HG02973 (cell line): ENCODE results near the gene GET3.
"Not testable (repeated sequence)": the region's sequence is repeated elsewhere in the genome, so short reads cannot be mapped to it uniquely, and the experiment has no call there.

Experiments
- ATAC-seq: cut with Tn5 transposase; IDR thresholded peaks from one replicate; pipeline ENCODE4 v1.9.1; 2021; ENCODE audit warnings: moderate library complexity; ENCODE audit not compliant: unreplicated experiment

The GET3 gene

DNA sequence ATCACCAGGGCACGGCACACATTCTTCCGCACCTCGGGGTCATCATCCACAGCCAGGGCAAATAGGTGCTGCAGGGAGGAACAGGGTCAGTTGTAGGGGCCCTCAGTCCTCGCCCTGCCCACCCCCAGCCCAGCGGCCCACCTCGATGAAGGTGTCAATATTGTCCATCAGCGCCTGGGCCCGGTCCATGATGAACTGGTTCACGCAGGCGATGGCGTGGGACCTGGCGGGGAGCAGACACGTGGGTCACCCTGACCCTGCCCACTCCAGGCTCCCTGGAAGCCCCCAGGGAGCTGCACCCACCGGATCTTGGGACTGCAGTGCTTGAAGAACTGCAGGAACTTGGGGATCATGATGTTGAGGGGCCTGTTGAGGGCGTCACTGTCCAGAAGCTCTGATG is 22.2 kb upstream of the GET3 start:
- ATAC-seq = no peak

DNA sequence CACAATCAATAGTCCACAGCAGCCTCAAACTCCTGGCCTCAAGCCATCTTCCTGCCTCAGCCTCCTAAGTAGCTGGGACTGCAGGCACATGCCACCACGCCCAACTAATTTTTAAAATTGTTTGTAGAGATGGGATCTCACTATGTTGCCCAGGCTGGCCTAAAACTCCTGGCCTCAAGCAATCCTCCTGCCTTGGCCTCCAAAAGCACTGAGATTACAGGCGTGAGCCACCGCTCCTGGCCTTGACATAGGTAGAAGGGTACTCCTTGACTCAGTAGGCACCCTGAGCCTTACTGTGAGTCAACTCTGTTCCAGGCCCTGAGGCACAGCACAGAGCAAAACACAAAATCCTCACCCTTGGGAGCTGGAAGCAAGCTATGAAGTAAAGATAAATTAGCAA is 21.4 kb upstream of the GET3 start:
- no peak for ATAC-seq

DNA sequence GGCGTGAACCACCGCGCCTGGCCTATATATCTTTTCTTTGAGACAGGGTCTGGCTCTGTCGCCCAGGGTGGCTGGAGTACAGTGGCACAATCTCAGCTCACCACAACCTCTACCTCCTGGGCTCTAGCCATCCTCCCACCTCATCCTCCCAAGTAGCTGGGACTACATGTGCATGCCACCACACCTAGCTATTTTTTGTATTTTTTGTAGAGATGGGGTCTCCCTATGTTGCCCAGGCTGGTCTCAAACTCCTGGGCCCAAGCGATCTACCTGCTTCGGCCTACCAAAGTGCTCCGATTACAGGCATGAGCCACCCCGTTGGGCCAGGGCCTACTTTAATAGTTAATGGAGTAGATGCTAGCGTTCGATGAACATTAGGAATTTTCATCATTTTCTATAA is 17.0 kb upstream of the GET3 start:
- ATAC-seq = no peak

DNA sequence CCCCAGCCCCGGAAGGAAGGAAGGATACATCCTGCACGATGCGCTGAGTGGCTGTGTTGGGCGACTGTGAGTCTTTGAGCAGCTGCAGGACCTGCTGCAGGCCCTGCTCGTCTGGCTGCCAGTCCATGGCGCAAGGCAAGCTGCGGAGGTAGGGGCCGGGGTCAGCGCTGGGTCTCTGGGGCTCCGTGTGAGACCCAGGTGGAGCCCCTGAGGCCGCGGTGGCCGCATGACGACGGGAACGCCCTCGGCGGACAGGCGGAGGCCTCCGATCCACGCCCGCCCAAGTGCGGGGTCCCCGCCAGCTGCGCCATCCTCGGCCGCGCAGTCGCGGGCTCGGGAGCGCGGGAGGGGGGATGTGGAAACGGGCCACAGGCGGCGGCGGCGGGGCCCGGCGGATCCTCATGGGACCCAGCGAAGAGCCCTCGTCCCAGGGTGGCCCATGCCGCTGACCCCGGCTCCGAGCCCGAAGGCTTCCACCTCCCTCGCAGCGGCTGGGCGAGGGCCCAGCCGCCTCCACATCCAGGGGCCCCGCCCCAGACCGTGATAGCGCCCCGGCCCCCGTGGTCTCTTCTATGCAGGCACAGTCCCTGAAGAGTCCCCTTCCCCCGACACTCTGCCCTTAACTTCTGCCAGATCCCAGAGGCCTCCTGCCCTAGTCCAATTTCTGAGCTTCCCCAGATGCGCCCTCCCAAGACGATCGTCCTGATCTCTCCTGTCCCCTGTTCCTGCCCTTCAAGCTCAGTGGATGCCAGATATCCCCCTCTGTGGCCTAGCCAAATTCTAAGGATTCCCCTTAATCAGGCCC is 16.2 kb upstream of the GET3 start:
- ATAC-seq = no peak

DNA sequence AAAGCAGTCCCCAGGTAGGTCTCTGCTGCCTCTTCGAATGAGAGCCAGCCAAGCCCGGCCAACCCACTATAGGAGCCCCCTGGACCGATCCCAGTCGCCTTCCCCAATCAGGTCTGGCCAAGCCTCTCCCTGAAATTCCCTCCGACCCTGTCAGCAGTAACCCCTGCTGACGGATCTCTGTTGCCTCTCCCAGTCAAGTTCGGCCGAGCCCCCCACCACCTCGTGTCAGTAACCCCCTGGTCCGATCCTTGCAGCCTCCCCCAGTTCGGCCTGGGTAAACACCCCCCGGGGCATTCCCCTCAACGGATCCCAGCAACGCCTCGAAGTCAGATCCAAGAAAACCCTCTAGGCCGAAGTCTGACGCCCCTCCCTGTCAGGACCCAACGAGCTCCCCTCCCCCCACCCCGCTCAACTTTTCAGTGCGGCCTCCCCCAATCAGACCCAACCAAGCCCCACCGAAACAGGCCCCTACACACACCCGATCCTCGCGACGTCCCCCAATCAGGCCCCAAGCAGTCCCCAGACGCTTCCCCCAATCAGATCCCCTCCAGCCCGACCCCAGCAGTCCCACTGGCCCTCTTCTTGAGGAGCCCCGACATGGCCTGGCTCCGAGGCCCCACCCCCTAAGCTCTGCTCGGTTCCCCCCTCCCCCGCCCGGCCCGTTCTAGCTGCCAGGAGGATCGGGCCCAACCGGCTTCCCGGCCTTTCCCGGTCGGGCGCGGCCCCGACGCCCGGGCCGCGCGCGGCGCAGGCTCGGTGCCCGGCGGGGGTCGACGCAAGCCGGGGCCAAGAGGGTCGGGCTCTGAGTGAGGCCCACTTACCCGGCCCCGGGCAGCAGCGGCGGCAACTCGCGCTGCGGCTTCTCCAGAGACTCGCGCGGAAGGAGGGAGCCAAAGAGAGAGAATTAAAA is 15.4 kb upstream of the GET3 start:
- peak; percentile 21 for ATAC-seq

DNA sequence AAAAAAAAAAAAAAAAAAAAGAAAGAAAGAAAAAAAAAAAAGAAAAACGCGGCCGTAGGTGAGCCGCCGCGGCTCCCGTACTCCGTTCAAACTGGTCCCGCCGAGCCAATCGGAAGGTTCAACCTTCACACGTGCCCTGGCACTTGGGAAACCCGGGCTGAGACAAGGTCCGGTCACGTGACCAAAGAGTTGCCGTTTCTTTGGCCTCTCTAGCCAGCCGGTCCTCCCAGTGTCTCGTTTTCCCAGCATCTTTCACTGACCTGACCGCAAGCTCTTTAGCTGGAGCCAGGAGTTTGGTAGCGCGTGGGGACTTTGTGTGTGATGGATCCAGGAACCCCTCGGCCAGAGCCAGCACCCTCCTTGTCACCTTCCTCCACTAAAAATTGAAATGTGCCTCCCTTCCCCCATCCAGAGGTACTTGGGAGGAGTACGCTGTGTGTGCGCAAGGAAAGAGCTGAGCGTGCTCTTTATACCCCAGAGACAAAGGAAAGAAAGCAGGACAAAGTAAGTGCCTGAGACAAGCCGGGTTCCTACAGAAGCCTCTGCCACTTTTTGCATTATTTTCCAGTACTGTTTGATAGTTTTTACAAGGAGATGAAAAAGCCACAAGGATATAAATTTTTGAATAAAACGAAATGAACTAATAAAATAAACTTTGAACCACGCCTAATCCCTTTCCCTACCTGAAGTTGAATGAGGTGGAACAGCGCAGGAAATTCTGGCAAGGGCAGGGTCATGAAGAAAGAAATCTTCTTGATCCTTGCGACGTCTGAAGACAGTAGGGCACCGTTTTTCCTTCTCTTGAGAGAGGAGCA is 14.5 kb upstream of the GET3 start:
- ATAC-seq = peak; percentile 61

DNA sequence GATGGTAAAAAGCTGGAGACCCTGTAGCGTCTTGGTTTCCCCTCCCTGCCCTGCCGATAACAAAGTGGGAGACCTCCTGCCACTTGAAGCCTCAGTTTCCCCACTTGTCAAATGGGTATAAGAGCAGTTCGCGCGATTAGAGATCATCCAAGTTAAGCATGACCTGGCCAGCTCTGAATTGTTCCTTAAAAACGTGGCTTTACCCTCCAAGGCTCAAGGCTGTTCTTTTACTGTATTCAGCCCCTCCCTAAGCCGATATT is 14.0 kb upstream of the GET3 start:
- ATAC-seq = no peak

DNA sequence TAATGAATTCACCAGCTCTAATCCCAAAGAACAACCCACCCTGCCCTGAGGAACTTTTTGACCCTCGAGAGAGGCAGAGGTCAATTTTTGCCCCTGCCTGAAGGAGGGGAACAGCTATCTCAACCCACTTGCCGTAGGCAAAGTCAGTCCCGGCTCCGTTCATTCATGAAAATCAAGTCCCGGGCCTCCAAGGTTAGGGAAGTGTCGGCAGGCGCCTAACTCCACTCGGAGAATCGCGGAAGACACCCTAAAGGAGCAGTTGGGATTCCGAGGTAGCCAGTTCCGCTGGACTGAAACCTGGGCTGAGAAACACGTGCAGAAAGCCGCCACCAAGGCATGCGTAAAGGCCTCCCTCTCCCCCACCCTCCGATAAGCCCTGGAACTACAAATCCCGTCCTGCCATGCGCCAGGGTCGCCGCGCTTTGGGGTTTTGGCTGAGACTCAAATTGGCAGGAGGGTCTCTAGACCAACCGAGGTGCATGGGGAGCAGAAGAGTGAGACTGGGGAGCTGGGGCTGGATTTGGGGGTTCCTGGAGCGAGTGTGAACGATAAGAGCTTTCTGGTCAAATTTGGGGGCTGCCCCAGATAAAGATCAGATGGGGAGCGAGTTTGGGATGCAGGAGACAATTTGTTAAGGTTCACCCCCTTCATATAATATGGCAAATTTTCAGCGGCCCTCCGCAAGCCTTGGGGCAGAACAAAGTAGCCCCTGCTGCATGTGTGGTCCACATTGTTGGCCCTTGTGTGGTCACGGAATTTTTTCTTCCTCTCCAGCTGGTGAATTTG is 13.5 kb upstream of the GET3 start, which contains the start of gene TNPO2:
TNPO2 (minus strand) TSS at position 292 of the 786 bp plus-strand sequence. CDS start 2,955 bp downstream, outside the sequence.
- ATAC-seq = no peak

DNA sequence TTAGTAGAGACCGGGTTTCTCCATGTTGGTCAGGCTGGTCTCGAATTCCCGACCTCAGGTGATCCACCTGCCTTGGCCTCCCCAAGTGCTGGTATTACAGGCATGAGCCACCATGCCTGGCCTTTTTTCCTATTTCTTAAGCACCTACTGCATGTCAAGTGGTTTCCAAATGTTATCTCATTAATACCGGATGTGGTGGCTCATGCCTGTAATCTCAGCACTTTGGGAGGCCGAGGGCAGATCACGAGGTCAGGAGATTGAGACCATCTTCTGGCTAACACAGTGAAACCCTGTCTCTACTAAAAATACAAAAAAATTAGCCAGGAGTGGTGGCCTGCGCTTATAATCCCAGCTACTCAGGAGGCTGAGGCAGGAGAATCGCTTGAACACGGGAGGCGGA is 11.7 kb upstream of the GET3 start:
- not testable (repeated sequence) for ATAC-seq

DNA sequence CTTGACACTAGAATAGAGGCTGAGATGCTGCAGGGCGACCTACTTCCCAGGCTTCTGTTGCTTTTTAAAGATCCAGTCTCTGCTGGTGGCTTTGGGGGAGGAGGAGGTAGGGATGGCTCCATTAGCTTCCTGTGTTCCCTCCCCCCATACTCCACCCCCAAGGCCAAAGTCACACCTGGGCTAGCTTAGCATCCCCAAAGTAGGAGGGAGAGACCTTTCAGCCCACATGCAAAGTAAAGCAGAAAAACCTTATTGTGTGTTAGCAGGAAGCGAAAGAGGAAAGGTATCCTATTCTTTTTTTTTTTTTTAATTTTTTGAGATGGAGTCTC is 10.3 kb upstream of the GET3 start:
- ATAC-seq = no peak

DNA sequence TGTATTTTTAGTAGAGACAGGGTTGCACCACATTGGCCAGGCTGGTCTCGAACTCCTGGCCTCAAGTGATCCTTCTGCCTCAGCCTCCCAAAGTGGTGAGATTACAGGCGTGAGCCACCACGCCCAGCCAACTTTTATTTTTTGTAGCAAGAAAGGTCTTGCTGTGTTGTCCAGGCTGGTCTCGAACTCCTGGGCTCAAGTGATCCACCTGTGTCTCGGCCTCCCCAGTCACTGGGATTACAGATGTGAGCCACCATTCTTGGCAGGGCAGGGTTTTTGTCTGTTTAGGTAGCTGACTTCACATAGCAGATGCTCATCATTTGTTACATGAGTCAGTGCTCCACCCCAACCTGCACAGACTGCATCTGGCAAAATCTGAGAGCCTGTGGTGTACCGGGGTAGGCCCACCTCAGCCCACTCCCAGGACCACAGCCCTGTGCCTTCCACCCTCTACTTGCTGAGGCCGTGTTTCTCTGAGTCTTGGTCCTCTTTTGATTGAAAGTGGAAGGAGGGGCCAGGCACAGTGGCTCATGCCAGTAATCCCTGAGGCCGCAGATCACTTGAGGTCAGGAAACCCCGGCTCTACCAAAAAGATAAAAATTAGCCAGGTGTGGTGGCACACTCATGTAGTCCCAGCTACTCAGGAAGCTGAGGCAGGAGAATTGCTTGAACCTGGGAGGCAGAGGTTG is 9.4 kb upstream of the GET3 start:
- no peak for ATAC-seq

DNA sequence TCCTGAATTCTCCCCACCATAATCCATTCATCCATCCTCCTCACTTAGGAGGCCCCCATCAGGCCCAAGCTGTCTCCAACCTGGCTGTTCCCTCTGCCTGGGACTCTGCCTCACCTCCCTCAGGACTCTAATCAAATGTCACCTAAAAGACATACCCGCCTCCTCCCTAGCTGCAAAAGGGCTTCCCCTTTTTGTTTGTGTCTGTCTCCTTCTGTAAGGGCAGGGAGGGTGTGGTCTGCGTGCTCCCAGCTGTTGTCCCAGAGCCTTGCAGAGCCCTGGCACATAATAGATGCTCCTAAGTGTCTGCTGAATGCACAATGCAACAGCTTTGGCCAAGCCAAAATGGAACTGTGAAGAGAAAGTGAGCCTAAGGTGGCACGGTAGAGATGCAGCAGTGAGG is 7.2 kb upstream of the GET3 start:
- no peak for ATAC-seq

DNA sequence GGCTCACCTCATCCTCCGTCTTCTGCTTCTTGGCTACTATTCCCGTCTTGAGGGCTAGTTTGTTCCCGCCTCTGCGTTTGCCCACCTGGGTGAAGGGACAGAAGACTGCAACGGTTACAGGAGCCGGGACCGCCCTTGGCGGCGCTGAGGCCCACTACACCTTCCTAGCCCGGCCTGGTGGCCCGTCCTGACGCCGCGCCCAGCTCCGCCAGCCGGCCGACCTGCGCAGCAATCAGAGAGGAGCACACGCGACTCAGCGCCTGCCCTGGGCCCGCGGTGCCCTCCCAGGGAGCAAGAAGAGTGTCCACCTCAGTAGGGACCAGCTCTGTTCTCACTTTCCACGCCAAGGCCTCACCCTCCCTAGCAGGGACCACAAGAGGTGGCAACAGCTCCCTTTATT is 6.0 kb upstream of the GET3 start:
- no peak for ATAC-seq

DNA sequence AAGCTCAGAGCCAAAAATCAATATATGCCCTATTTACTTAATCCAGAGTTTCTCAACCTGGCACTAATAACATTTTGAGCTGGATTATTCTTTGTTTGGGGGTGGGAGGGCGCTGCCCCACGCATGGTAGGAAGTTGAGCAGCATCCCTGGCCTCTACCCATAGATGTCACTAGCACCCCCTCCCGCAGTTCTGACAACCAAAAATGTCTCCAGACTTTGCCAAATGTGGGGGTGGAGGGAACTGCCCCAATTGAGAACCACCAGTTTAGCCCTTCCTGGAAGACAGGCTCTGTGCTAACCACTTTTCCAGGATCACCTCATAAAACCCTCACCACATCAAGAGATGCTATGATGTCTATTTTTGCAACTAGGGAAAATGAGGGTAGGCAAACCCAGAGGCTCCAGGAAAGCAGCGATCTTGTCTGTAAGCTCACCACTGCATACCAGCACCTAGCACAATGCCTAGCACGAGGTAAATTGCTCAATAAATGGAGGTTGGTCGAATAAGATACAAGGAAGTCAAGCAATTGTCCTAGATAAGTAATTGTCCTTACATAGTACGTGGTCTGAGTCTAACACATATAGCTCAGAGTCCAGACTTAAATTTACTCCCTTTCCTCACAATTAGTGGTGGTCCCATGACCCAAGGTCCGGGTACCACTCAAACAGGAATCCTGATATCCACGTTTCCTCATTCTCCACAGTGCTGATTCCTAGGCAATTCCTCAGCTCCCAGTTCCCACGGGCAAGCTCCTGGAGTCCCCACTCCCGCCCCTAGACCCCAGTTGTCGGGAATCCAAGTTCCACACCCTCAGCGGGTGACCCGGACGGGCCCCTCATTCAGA is 3.7 kb upstream of the GET3 start:
- no peak for ATAC-seq

DNA sequence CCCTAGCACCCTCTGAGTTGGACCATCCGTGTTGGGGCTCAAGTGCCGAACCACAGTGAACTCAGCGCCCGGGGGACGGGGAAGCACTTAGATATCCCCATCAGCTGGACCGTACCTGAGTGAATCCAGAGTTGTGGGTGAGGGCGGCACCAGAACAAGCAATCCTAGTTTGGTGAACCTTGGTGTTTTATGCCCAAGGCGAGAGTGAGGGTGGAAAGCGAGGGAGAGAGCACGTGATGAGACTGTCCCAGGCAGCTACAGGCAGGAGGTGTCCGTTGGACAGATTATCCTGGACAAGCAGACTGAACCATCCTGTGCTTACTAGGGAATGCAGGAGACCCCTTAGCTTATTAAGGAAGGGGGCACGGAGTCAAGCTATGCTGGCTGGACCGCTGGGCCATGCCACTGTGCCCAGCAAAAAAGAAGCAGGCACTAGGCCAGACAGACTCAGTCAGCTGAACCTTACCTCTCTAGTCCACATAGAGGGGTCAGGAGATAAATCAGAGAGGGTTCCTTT is 596 bp downstream of the GET3 start:
- ATAC-seq = no peak

DNA sequence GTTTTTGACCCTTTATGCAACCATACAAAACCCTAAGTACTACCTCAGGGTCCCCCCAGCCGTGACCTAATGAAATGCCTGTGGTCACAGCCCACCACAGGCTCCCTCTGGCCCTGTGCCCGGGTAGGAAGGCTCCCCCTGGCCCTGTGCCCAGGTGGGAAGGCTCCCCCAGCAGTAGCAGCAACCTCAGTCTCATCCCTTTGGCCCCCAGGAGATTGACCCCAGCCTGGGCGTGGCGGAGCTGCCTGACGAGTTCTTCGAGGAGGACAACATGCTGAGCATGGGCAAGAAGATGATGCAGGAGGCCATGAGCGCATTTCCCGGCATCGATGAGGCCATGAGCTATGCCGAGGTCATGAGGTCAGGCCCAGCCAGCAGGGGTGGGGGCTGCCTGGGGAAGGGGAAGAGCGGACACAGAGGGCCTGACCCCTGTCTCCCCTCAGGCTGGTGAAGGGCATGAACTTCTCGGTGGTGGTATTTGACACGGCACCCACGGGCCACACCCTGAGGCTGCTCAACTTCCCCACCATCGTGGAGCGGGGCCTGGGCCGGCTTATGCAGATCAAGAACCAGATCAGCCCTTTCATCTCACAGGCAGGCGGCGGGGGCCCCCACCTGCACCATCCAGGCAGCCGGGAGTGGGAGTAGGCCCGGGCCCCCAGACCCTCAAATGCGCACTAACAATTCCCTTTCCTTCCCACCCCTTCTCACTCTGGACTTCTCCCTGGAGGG is 8.0 kb downstream of the GET3 start:
- ATAC-seq = no peak

DNA sequence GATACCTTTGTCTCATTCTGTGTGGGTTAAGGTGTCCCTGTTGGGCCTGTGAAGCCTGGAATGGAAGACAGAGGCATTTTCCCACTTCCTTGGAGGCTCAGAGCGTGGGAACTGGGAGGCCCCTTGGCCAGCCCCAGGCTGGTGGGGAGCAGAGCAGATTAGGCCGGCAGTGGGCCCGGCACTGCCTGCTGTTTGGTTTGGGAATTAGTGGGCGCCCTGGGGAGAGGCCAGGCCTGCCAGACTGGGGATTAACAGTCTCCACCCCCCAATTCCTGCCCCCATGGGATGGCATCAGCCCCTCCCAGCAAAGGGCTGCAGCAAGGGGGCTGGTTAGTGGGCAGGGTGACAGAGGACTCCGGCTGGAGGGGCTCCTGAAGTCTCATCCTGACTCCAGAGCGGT is 11.2 kb downstream of the GET3 start:
- no peak for ATAC-seq

DNA sequence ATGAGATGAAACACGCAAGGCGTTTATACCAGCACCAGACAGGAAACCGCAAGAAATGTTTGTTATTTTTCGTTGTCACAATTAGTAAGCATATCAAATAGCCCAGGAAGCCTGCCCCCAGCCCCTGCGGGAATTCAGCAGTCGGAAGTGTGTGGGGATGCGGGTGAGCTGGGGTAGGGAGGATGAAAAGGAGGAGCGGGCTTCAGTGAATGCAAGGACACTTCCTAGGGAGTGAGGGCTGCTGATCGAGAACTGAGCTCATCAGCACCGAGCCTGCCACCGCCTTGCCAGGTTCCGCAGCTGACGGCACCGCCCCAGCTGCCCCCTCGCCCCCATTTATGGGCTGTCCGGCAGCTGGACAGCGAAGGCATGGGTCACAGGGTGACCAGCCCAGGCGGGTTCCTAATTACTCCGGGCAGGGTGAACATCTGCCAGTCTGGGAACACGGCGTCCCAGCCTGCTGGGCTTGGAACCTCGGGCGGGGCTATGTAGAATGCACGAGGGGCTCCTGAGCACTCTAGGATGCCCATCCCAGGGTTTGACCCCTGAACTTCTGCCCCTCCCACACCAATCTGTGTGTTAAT is 12.7 kb downstream of the GET3 start:
- ATAC-seq = no peak
